ENCODE data around the gene SIN3B.

- TF ChIP-seq POLR2AphosphoS5 (IDR thresholded peaks at IDR 0.05) (no peak), EP300 (IDR thresholded peaks at IDR 0.05) (no peak)
These were observed 4.4 kb upstream of the SIN3B start for GRCh38 chr19:16824658-16825311.
